Endodermal cell (in vitro differentiated cells): ENCODE results near the gene ABLIM2. TPM values are rescaled to one million over a fixed set of nuclear protein-coding genes. Genes with fewer than 3 reads are reported as not detected.

ENCODE experiments used
- DNase-seq: peaks from one replicate; pipeline ENCODE4 v3.0.0-alpha.2; 2017
- H3K27ac ChIP-seq: 2 replicates; pipeline ENCODE4 v1.5.1; 2013; ENCODE audit warnings: mild to moderate bottlenecking, low read depth, low read length, moderate library complexity
- H3K27me3 ChIP-seq: 2 replicates; pipeline ENCODE4 v1.6.1; 2013; ENCODE audit warnings: mild to moderate bottlenecking, low read length, moderate library complexity; ENCODE audit not compliant: insufficient read depth, control insufficient read depth, poor library complexity, severe bottlenecking
- H3K36me3 ChIP-seq: 2 replicates; pipeline ENCODE4 v1.7.0; 2013; ENCODE audit warnings: mild to moderate bottlenecking, low read length, moderate library complexity; ENCODE audit not compliant: control insufficient read depth, insufficient read depth
- H3K4me1 ChIP-seq: one replicate; pipeline ENCODE4 v1.7.0; 2013; ENCODE audit warnings: low read length; ENCODE audit not compliant: control insufficient read depth, insufficient read depth
- H3K4me3 ChIP-seq: 2 replicates; pipeline ENCODE4 v1.5.1; 2013; ENCODE audit warnings: mild to moderate bottlenecking, low read length, moderate library complexity
- H3K9ac ChIP-seq: 2 replicates; pipeline ENCODE4 v1.6.1; 2013; ENCODE audit warnings: mild to moderate bottlenecking, low read length, moderate library complexity; ENCODE audit not compliant: poor library complexity, severe bottlenecking; ENCODE audit errors: extremely low read depth
- H3K9me3 ChIP-seq: 2 replicates; pipeline ENCODE4 v1.6.1; 2013; ENCODE audit warnings: mild to moderate bottlenecking, low read length, moderate library complexity; ENCODE audit not compliant: control insufficient read depth
- H3K27ac Mint-ChIP-seq: 2 replicates; pipeline ENCODE4 v1.8.0; 2020; ENCODE audit warnings: mixed read lengths
- H3K27me3 Mint-ChIP-seq: 2 replicates; pipeline ENCODE4 v1.8.0; 2021; ENCODE audit warnings: mild to moderate bottlenecking, mixed read lengths; ENCODE audit not compliant: insufficient read depth
- H3K36me3 Mint-ChIP-seq: 2 replicates; pipeline ENCODE4 v1.8.0; 2020; ENCODE audit warnings: low read depth, mixed read lengths
- H3K4me1 Mint-ChIP-seq: 2 replicates; pipeline ENCODE4 v1.8.0; 2020; ENCODE audit warnings: mixed read lengths
- H3K4me3 Mint-ChIP-seq: 2 replicates; pipeline ENCODE4 v1.8.0; 2020; ENCODE audit warnings: mild to moderate bottlenecking, moderate library complexity, mixed read lengths
- H3K9me3 Mint-ChIP-seq: 2 replicates; pipeline ENCODE4 v1.8.0; 2020; ENCODE audit warnings: mild to moderate bottlenecking, mixed read lengths
- WGBS, 2 experiments: methylation state at CpG; one replicate each; pipeline versions ENCODE4 v1.1.5 to v1.1.7; 2013; ENCODE audit warnings: missing lambda C conversion rate in 2 of 2, mixed read lengths in 1 of 2; ENCODE audit not compliant: insufficient coverage in 1 of 2, insufficient read length in 1 of 2; 5-methylcytosine and 5-hydroxymethylcytosine counted together
- total RNA-seq, 2 donors: library from RNA; stranded (reverse); fragmentation: NEBNext Ultra II Directional in 1 of 2; extraction: Animal tissue kit (Norgen Biotek cat#: 25700) in 1 of 2; gene quantifications; 2 replicates in 1 of 2; 3 replicates in 1 of 2; pipeline ENCODE4 v1.2.1, GENCODE V29; 2021
- TF ChIP-seq, protein P1 (sequence below): fragments of 200-600 bp; sonication (generic); conservative IDR thresholded peaks from 2 replicates; pipeline ENCODE4 v1.5.0; 2021; ENCODE audit warnings: antibody characterized with exemption, mild to moderate bottlenecking

The ABLIM2 gene
- total RNA-seq, 2 donors from 2014 or later, result 0.35 to 1.6 TPM

- no peaks in the 10 kb centered on the region for H3K27me3 Mint-ChIP-seq
- peaks cover 20% of the 10 kb centered on the region for H3K4me1 Mint-ChIP-seq
- H3K4me3 Mint-ChIP-seq, result no peak overlapping the region
- Histone ChIP-seq H3K27me3 (no peaks in the 10 kb centered on the region), H3K27ac (no peak overlapping the region), H3K4me3 (no peak overlapping the region), H3K9me3 (no peaks in the 10 kb centered on the region), H3K36me3 (no peaks in the 10 kb centered on the region), H3K4me1 (peaks cover 6% of the 10 kb centered on the region), H3K9ac (no peak overlapping the region)
- H3K27ac Mint-ChIP-seq, result peak overlapping the region; percentile 31
- DNase-seq, result no peak
- TF ChIP-seq, protein P1, sequence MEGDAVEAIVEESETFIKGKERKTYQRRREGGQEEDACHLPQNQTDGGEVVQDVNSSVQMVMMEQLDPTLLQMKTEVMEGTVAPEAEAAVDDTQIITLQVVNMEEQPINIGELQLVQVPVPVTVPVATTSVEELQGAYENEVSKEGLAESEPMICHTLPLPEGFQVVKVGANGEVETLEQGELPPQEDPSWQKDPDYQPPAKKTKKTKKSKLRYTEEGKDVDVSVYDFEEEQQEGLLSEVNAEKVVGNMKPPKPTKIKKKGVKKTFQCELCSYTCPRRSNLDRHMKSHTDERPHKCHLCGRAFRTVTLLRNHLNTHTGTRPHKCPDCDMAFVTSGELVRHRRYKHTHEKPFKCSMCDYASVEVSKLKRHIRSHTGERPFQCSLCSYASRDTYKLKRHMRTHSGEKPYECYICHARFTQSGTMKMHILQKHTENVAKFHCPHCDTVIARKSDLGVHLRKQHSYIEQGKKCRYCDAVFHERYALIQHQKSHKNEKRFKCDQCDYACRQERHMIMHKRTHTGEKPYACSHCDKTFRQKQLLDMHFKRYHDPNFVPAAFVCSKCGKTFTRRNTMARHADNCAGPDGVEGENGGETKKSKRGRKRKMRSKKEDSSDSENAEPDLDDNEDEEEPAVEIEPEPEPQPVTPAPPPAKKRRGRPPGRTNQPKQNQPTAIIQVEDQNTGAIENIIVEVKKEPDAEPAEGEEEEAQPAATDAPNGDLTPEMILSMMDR, result peak; percentile 51
- no peaks in the 10 kb centered on the region for H3K36me3 Mint-ChIP-seq
- 40 to 79% methylated on average over 2 to 4 of the region's 4 CpGs for WGBS, 2 experiments
- no peaks in the 10 kb centered on the region for H3K9me3 Mint-ChIP-seq
Observed at GRCh38 chr4:8015512-8015911, 143.1 kb downstream of the ABLIM2 start.

- no peak overlapping the region for H3K4me3 ChIP-seq
- H3K9me3 ChIP-seq, result no peaks in the 10 kb centered on the region
- TF ChIP-seq, protein P1, result no peak
- peaks cover 4% of the 10 kb centered on the region for H3K4me1 ChIP-seq
- Mint-ChIP-seq H3K36me3 (no peaks in the 10 kb centered on the region), H3K4me3 (no peak overlapping the region), H3K4me1 (peaks cover 12% of the 10 kb centered on the region), H3K27me3 (no peaks in the 10 kb centered on the region), H3K9me3 (no peaks in the 10 kb centered on the region), H3K27ac (no peak overlapping the region)
- H3K36me3 ChIP-seq, result no peaks in the 10 kb centered on the region
- WGBS, 2 experiments, result 90 to 92% methylated on average over 6 to 10 of the region's 10 CpGs
- no peak overlapping the region for H3K9ac ChIP-seq
- H3K27me3 ChIP-seq, result no peaks in the 10 kb centered on the region
- DNase-seq, result no peak
- no peak overlapping the region for H3K27ac ChIP-seq
Observed at GRCh38 chr4:8013976-8014726, 144.5 kb downstream of the ABLIM2 start.

GRCh38 chr4:8012517-8012916 is 146.1 kb downstream of the ABLIM2 start:
- no peak overlapping the region for H3K27ac ChIP-seq
- Mint-ChIP-seq H3K9me3 (no peaks in the 10 kb centered on the region), H3K27me3 (no peaks in the 10 kb centered on the region), H3K4me3 (no peak overlapping the region), H3K4me1 (peaks cover 8% of the 10 kb centered on the region), H3K27ac (no peak overlapping the region), H3K36me3 (no peaks in the 10 kb centered on the region)
- DNase-seq, result no peak
- no peaks in the 10 kb centered on the region for H3K27me3 ChIP-seq
- H3K9ac ChIP-seq, result no peak overlapping the region
- H3K36me3 ChIP-seq, result no peaks in the 10 kb centered on the region
- H3K4me1 ChIP-seq, result peaks cover 4% of the 10 kb centered on the region
- TF ChIP-seq, protein P1, result no peak
- H3K4me3 ChIP-seq, result no peak overlapping the region
- WGBS, 2 experiments, result 95 to 100% methylated on average over 2 to 3 of the region's 3 CpGs
- no peaks in the 10 kb centered on the region for H3K9me3 ChIP-seq
